ENCODE results near the gene GPR61.

The GPR61 gene

DNA sequence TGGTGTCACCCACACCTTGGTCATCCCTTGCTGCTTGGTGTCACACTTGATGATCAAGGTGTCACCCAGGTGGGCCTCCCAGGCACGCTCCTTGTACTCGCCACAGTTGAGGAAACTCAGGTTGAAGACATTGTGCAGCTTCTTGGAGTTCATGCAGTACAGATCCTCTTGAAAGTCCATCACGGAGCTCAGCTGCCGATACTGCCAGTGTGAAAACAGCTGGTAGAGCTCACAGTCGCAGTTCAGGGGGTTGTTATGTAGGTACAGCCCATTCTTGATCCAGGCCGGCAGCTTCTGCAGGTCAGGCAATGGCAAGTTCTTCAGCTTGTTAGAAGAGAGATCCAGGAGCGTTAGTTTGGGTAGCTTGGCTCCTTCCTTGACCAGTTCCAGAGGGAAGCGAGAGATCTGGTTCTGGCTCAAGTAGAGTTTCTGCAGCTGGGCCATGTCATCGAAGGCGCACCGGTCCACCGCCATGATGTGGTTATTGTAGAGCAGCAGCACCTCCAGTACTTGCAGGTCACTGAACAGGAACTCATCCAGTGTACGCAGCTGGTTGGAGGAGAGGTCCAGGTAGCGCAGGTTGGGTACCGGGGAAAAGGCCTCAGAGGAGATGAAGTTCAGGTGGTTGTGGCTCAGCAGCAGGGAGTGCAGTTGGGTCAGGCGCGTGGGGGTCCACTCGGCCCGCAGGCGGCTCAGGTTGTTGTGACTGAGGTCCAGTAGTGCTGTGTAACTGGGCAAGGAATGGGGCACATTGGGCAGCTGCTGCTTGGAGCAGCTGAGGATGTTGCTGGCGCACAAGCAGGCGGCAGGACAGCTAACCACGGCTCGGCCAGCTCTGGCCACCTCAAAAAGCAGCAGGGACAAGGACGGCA, 31.4 kb upstream of the GPR61 start:
- Histone ChIP-seq H3K27ac (ENCODE audit: extremely low read depth, low read depth, low read length) (no peak overlapping the region), H3K9me3 (ENCODE audit: control insufficient read depth, insufficient read depth, low read depth, low read length) (no peaks in the 10 kb centered on the region), H3K4me3 (ENCODE audit: low read depth, low read length) (no peak overlapping the region), H3K36me3 (ENCODE audit: control insufficient read depth in 2 of 2, insufficient read depth in 1 of 2, low read length in 2 of 2) (no peaks in the 10 kb centered on the region), H3K4me1 (ENCODE audit: control insufficient read depth, insufficient read depth, low read length) (no peaks in the 10 kb centered on the region)
- ChIA-PET POLR2A (no interaction called here), CTCF (interaction anchor here (0.5 to 36.3 kb wide), 3 partner anchors 14 to 679 kb away, joined by 3 to 1152 read pairs (median 303); partner anchors contain the start of genes CYB561D1 and GPR61)
- TF ChIP-seq ZNF214 (tag by site-specific recombination; IDR thresholded peaks at IDR 0.05; ENCODE audit: borderline replicate concordance): no peak
- no peak for TF ChIP-seq ZSCAN5A (tag by site-specific recombination; IDR thresholded peaks at IDR 0.05)
- TF ChIP-seq ZXDB (tag by site-specific recombination; IDR thresholded peaks at IDR 0.05): no peak
- TF ChIP-seq ZNF549 (tag by site-specific recombination; IDR thresholded peaks at IDR 0.05): no peak
- TF ChIP-seq ZNF510 (tag by site-specific recombination; IDR thresholded peaks at IDR 0.05; ENCODE audit: insufficient replicate concordance): no peak
- TF ChIP-seq SCRT2 (tag by site-specific recombination; IDR thresholded peaks at IDR 0.05): no peak
- no peak for TF ChIP-seq ZBTB44 (tag by site-specific recombination; IDR thresholded peaks at IDR 0.05)
- no peak for TF ChIP-seq ZNF121 (tag by site-specific recombination; IDR thresholded peaks at IDR 0.05)
- no peak for TF ChIP-seq ZNF354C (tag by site-specific recombination; IDR thresholded peaks at IDR 0.05; ENCODE audit: borderline replicate concordance, low read depth)
- TF ChIP-seq PRDM10 (tag by site-specific recombination; IDR thresholded peaks at IDR 0.05): no peak
- TF ChIP-seq ZNF544 (tag by site-specific recombination; IDR thresholded peaks at IDR 0.05): no peak
- TF ChIP-seq ZBTB8A (tag by site-specific recombination; IDR thresholded peaks at IDR 0.05): no peak
- no peak for TF ChIP-seq ZNF473 (tag by site-specific recombination; IDR thresholded peaks at IDR 0.05)

GRCh38 chr1:109508873-109509175, 30.8 kb upstream of the GPR61 start:
- H3K4me3 ChIP-seq (ENCODE audit: low read depth, low read length): no peak overlapping the region
- ChIA-PET POLR2A (interaction anchor here (1.4 kb wide), 1 partner anchor 11 kb away, joined by 5 read pairs; no protein-coding TSS in a partner anchor), CTCF (interaction anchor here (18.0 to 36.3 kb wide), 2 partner anchors 14 to 24 kb away, joined by 303 to 1152 read pairs; partner anchors contain the start of genes CYB561D1 and GPR61)
- H3K36me3 ChIP-seq (ENCODE audit: control insufficient read depth in 2 of 2, insufficient read depth in 1 of 2, low read length in 2 of 2): no peaks in the 10 kb centered on the region
- H3K4me1 ChIP-seq (ENCODE audit: control insufficient read depth, insufficient read depth, low read length): no peaks in the 10 kb centered on the region
- no peak overlapping the region for H3K27ac ChIP-seq (ENCODE audit: extremely low read depth, low read depth, low read length)
- TF ChIP-seq ZNF211 (tag by site-specific recombination; IDR thresholded peaks at IDR 0.05; ENCODE audit: low read depth): no peak
- TF ChIP-seq ZFHX2 (tag by site-specific recombination; conservative IDR thresholded peaks at IDR 0.05): 0 out of 2 replicates have a peak, but pooled peaks have one; percentile 8
- no peak for TF ChIP-seq KLF1 (tag by site-specific recombination; IDR thresholded peaks at IDR 0.05)
- H3K9me3 ChIP-seq (ENCODE audit: control insufficient read depth, insufficient read depth, low read depth, low read length): no peaks in the 10 kb centered on the region
